CD14-positive monocyte (primary cell): ENCODE measurements around the gene MDH2. TPM values are rescaled to one million over a fixed set of nuclear protein-coding genes. Genes with fewer than 3 reads are reported as not detected.

Experiments
- DNase-seq, 3 donors: peaks; one replicate each; pipeline ENCODE4 v3.0.0-alpha.2; 2011 to 2022
- H2AFZ ChIP-seq: 2 replicates; pipeline ENCODE4 v1.6.0; 2012; ENCODE audit warnings: mild to moderate bottlenecking, low read depth, low read length, inconsistent platforms; ENCODE audit not compliant: insufficient read depth, poor library complexity, severe bottlenecking
- H3K27ac ChIP-seq, 2 donors: 1 replicate in 1 of 2; 2 replicates in 1 of 2; pipeline ENCODE4 v1.5.1; 2012 to 2013; ENCODE audit warnings: low read length in 2 of 2, control low read depth in 1 of 2, inconsistent platforms in 1 of 2, low read depth in 1 of 2, mild to moderate bottlenecking in 1 of 2
- H3K27me3 ChIP-seq, 2 donors: one replicate each; pipeline versions ENCODE4 v1.6.0 to v1.6.1; 2011 to 2013; ENCODE audit warnings: low read length in 2 of 2; ENCODE audit not compliant: control insufficient read depth in 2 of 2, insufficient read depth in 2 of 2
- H3K36me3 ChIP-seq, 2 donors: replicated peaks in 1 of 2; 1 replicate in 1 of 2; 2 replicates in 1 of 2; pipeline versions ENCODE4 v1.5.1 to v1.6.1; 2012 to 2013; ENCODE audit warnings: low read length in 2 of 2, control low read depth in 1 of 2, inconsistent platforms in 1 of 2, mild to moderate bottlenecking in 1 of 2; ENCODE audit not compliant: insufficient read depth in 2 of 2, control insufficient read depth in 1 of 2
- H3K4me1 ChIP-seq, 2 donors: 1 replicate in 1 of 2; 2 replicates in 1 of 2; pipeline versions ENCODE4 v1.5.1 to v1.6.1; 2012 to 2013; ENCODE audit warnings: low read length in 2 of 2, control low read depth in 1 of 2, inconsistent platforms in 1 of 2, mild to moderate bottlenecking in 1 of 2, moderate library complexity in 1 of 2; ENCODE audit not compliant: insufficient read depth in 2 of 2, control insufficient read depth in 1 of 2
- H3K4me2 ChIP-seq: replicated peaks from 2 replicates; pipeline ENCODE3; 2012; ENCODE audit warnings: low read length, moderate library complexity, mild to moderate bottlenecking; ENCODE audit not compliant: poor library complexity, severe bottlenecking; ENCODE audit errors: extremely low read depth
- H3K4me3 ChIP-seq, 3 experiments: fragments of 200-600 bp in 1 of 3; sonication (generic) in 1 of 3; replicated peaks in 1 of 3; 1 replicate in 2 of 3; 2 replicates in 1 of 3; pipeline ENCODE4 v1.5.1; 2011 to 2013; ENCODE audit warnings: low read length in 3 of 3, mild to moderate bottlenecking in 3 of 3, control low read depth in 2 of 3, low read depth in 2 of 3, inconsistent platforms in 1 of 3, moderate library complexity in 1 of 3
- H3K79me2 ChIP-seq: 2 replicates; pipeline ENCODE4 v1.6.0; 2012; ENCODE audit warnings: mild to moderate bottlenecking, control low read depth, inconsistent platforms, low read length, moderate library complexity; ENCODE audit not compliant: insufficient read depth
- H3K9ac ChIP-seq: 2 replicates; pipeline ENCODE4 v1.6.0; 2017; ENCODE audit warnings: low read length, mild to moderate bottlenecking; ENCODE audit not compliant: insufficient read depth, poor library complexity, severe bottlenecking
- H3K9me3 ChIP-seq, 2 donors: replicated peaks in 1 of 2; 1 replicate in 1 of 2; 2 replicates in 1 of 2; pipeline versions ENCODE4 v1.5.1 to v1.6.1; 2012 to 2013; ENCODE audit warnings: low read length in 2 of 2, control low read depth in 1 of 2; ENCODE audit not compliant: control insufficient read depth in 1 of 2, insufficient read depth in 1 of 2
- H4K20me1 ChIP-seq: 2 replicates; pipeline ENCODE4 v1.6.0; 2012; ENCODE audit warnings: mild to moderate bottlenecking, low read length, control low read depth, moderate library complexity; ENCODE audit not compliant: insufficient read depth
- H3K27ac Mint-ChIP-seq, 7 donors: one replicate each; pipeline ENCODE4 v1.8.0; 2020; ENCODE audit warnings: mild to moderate bottlenecking in 7 of 7, mixed read lengths in 7 of 7, moderate library complexity in 6 of 7, inconsistent platforms in 2 of 7
- H3K27me3 Mint-ChIP-seq, 3 donors: one replicate each; pipeline ENCODE4 v1.8.0; 2021 to 2022; ENCODE audit warnings: low read depth in 3 of 3, mild to moderate bottlenecking in 3 of 3, mixed read lengths in 3 of 3, moderate library complexity in 3 of 3, inconsistent platforms in 1 of 3
- H3K36me3 Mint-ChIP-seq, 2 donors: one replicate each; pipeline ENCODE4 v1.8.0; 2020; ENCODE audit warnings: mixed read lengths in 2 of 2, inconsistent platforms in 1 of 2, mild to moderate bottlenecking in 1 of 2
- H3K4me1 Mint-ChIP-seq: one replicate; pipeline ENCODE4 v1.8.0; 2020; ENCODE audit warnings: mild to moderate bottlenecking, mixed read lengths
- H3K4me3 Mint-ChIP-seq, 2 donors: one replicate each; pipeline ENCODE4 v1.8.0; 2020; ENCODE audit warnings: mild to moderate bottlenecking in 2 of 2, mixed read lengths in 2 of 2, moderate library complexity in 1 of 2
- H3K9me3 Mint-ChIP-seq, 7 donors: one replicate each; pipeline ENCODE4 v1.8.0; 2020 to 2022; ENCODE audit warnings: mixed read lengths in 7 of 7, mild to moderate bottlenecking in 6 of 7, moderate library complexity in 6 of 7, inconsistent platforms in 2 of 7
- WGBS: methylation state at CpG from one replicate; pipeline ENCODE4 v1.1.5; 2013; ENCODE audit warnings: missing lambda C conversion rate; ENCODE audit not compliant: insufficient coverage; 5-methylcytosine and 5-hydroxymethylcytosine counted together
- intact Hi-C, 2 donors: fragments of 100-400 bp; cut with micrococcal nuclease; formaldehyde crosslinking; loops; one replicate each; pipeline versions ENCODE4 v1.15.0 to v1.15.1; 2023
- polyA plus RNA-seq, 3 donors: library from polyadenylated mRNA; depleted of rRNA in 1 of 3; unstranded in 2 of 3; stranded (reverse) in 1 of 3; fragments of 300-500 nt in 2 of 3; fragments of >200 nt in 1 of 3; fragmentation: Illumina TruSeq in 2 of 3; gene quantifications; 1 replicate in 2 of 3; 2 replicates in 1 of 3; pipeline ENCODE4 v1.2.3, GENCODE V29; 2012 to 2021
- TF ChIP-seq, protein P1 (sequence below): fragments of 200-600 bp; IDR thresholded peaks from one replicate; pipeline ENCODE4 v1.8.0; 2022; ENCODE audit warnings: antibody characterized with exemption, mild to moderate bottlenecking

MDH2 gene
- polyA plus RNA-seq, 3 donors: 75.2 to 162 (median 129) TPM

GRCh38 chr7:76049295-76049694, 1.4 kb downstream of the MDH2 start:
- TF ChIP-seq, protein P1, sequence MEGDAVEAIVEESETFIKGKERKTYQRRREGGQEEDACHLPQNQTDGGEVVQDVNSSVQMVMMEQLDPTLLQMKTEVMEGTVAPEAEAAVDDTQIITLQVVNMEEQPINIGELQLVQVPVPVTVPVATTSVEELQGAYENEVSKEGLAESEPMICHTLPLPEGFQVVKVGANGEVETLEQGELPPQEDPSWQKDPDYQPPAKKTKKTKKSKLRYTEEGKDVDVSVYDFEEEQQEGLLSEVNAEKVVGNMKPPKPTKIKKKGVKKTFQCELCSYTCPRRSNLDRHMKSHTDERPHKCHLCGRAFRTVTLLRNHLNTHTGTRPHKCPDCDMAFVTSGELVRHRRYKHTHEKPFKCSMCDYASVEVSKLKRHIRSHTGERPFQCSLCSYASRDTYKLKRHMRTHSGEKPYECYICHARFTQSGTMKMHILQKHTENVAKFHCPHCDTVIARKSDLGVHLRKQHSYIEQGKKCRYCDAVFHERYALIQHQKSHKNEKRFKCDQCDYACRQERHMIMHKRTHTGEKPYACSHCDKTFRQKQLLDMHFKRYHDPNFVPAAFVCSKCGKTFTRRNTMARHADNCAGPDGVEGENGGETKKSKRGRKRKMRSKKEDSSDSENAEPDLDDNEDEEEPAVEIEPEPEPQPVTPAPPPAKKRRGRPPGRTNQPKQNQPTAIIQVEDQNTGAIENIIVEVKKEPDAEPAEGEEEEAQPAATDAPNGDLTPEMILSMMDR: no peak
- DNase-seq: no peak
- H3K4me1 Mint-ChIP-seq: peaks cover 56% of the 10 kb centered on the region
- intact Hi-C loops: no loop called here
- Histone ChIP-seq H4K20me1 (peaks cover 54% of the 10 kb centered on the region), H3K9me3 (no peaks in the 10 kb centered on the region), H3K27ac (peak overlapping the region in 1 of 2 donors; percentile 96), H3K79me2 (peaks cover 99% of the 10 kb centered on the region), H2AFZ (no peak overlapping the region), H3K36me3 (peaks cover 15 to 45% of the 10 kb centered on the region in 2 donors), H3K4me3 (peak overlapping the region in 1 of 3 experiments; percentile 90), H3K4me1 (peaks cover 27 to 39% of the 10 kb centered on the region in 2 donors), H3K4me2 (peak overlapping the region; percentile 81), H3K9ac (no peak overlapping the region), H3K27me3 (no peaks in the 10 kb centered on the region)
- H3K9me3 Mint-ChIP-seq: no peaks in the 10 kb centered on the region
- peaks cover 29 to 55% of the 10 kb centered on the region in 2 donors for H3K36me3 Mint-ChIP-seq
- 100% methylated on average over 3 of the region's 6 CpGs for WGBS
- H3K27ac Mint-ChIP-seq: peak overlapping the region in 4 of 7 donors; percentile 7 to 98 (median 76)
- H3K4me3 Mint-ChIP-seq: no peak overlapping the region
- H3K27me3 Mint-ChIP-seq: no peaks in the 10 kb centered on the region

GRCh38 chr7:76050545-76050944, 2.6 kb downstream of the MDH2 start:
- H3K4me1 ChIP-seq: peaks cover 29 to 30% of the 10 kb centered on the region in 2 donors
- no peak overlapping the region for H3K4me3 ChIP-seq
- Mint-ChIP-seq H3K4me3 (no peak overlapping the region), H3K4me1 (peaks cover 48% of the 10 kb centered on the region), H3K9me3 (no peaks in the 10 kb centered on the region), H3K27me3 (no peaks in the 10 kb centered on the region), H3K27ac (peak overlapping the region in 3 of 7 donors; percentile 7 to 73 (median 7)), H3K36me3 (peaks cover 31 to 58% of the 10 kb centered on the region in 2 donors)
- intact Hi-C loops: no loop called here
- WGBS: 89% methylated on average over 1 of the region's 5 CpGs
- TF ChIP-seq, protein P1: no peak
- no peak overlapping the region for H3K9ac ChIP-seq
- H3K27me3 ChIP-seq: no peaks in the 10 kb centered on the region
- no peaks in the 10 kb centered on the region for H3K9me3 ChIP-seq
- peak overlapping the region in 1 of 2 donors; percentile 7 for H3K27ac ChIP-seq
- peaks cover 54% of the 10 kb centered on the region for H4K20me1 ChIP-seq
- no peak for DNase-seq
- H2AFZ ChIP-seq: no peak overlapping the region
- no peak overlapping the region for H3K4me2 ChIP-seq
- H3K79me2 ChIP-seq: peaks cover 99% of the 10 kb centered on the region
- H3K36me3 ChIP-seq: peaks cover 25 to 53% of the 10 kb centered on the region in 2 donors
